GM18520 (cell line): ENCODE results near the gene TNS3.

Experiments used
- ATAC-seq: cut with Tn5 transposase; IDR thresholded peaks from one replicate; pipeline ENCODE4 v1.9.1; 2021; ENCODE audit not compliant: unreplicated experiment

TNS3 gene

DNA sequence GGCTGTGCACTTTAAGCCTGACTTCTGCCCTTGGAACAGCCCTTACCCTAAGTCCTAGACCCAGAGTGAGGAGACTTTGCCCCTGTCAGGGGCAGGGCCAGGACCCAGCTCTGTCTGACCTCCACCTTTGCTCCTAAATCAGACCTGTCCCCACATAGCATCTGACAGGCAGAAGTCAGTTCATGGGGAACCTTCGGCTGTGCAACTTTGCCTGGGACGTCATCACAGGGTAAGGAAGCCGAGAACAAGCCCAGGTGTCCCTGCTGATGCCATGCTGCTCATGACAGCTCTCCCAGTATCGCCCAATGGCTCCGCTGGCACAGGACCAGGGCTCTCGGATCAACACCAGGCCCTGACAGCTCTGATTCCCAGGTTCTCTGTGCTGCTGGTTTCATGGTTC lies 55.4 kb downstream of the TNS3 start:
- ATAC-seq: no peak

DNA sequence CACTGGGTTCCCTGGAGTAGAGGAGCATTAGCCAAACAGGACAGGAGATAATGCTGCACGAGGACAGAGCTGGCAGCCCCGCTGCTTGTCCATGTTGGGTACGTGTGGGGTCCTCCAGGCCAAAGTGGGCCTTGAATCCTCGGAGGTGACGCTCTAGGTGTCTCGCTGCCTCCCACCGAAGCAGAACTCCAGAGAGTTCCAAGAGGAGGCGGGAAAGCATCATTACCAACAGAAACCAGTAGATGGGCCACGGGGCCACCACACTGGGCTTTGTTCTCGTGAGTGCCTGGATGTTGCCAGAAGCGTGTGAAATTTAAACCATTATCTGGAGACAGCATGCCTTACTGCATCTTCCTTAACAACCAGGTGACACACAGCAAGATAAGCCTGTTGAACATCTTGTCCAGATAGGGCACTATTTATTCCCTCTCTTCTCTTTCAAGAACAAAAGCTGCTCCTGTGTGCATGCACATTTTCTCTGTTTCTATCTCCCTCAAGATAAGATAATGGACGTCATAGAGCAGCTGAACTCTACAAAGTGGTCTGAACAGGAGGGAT lies 56.8 kb downstream of the TNS3 start:
- ATAC-seq: no peak

DNA sequence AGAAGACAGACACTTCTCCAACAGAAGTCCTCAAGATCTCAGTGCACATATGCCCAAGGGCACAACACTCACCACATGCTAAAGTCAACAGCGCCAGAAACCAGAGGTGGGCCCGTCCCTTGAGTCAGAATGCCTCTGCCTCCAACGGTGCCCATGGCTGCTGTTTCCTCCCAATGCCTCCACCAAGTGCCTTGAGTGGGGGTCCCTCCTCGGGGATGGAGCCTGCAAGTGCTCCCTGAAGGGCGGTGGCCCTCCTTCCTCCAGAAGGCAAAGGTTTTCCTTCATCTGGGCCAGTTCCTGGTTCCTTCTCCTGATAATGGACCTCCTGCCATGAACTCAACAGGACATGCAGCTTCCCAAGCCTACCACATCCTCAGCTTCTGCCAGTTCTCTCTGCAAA lies 58.5 kb downstream of the TNS3 start:
- ATAC-seq: no peak

DNA sequence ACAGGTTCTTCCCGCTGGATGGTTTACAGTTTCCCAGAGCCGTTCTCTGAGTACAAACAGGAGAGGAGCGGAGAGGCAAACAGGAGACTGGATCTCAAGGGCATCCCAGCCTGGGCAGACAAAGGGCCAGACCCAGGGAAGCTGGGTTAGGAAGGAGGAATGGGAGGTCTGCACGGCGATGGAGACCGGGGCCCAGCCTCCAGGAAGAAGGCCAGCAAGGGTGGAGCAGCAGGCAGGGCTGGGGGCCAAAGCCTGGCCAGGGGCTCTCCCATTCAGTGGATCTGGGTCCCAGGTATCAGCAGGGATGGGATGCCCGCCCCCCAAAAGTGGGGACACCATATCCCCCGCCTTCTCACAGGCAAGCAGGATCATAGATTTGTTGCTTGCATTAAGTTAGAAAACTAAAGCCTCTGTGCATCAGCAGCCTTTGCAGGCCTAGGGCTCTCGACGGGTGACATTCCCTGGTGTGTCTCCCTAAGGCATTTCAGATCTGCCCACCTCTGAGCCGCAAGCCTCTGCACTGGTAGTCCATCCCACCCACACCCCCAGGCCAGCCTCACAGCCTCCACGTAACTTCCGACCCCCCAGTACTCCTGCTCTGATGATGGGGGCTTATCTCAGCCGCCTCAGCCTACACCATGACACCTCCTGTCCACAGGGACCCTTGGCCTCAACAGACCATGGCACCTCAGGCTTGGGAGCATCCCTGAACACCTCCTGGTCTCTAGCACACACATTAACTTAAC lies 59.9 kb downstream of the TNS3 start:
- no peak for ATAC-seq

DNA sequence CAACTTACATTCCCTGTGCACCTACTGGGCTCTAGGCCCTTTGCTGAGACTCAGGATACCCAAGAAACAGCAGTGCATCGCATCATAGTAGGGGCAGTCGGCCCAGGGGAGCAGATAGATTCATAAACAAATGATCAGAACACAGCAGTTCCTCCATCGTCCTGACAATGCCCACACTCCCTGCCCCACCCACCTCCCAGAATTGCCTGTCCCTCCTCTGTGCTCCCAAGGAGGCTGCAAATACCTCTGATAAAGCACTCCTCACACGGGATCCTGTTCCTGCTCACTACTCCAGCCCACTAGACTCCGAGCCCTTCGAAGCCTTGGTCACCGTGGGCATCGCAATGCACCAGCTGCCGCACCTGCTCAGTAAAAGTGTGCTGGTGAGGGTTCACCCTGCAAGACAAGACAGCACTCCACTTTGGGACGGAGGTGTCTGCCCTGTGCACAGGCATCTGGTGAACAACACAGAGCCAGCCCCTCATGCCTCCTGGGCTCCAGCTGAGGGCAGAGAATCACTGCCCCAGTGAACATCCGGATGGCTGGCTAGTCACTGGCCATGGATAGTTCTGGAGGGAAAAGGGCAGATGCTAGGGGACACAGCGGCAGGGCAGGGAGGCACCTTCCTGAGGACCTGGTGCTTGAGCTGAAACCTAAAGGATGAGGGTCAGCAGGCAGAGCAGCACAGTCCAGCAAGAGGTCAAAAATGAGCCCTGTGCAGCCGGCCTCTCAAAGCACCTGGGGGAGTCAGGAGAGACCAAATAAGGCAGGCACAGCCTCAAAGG lies 60.7 kb downstream of the TNS3 start:
- no peak for ATAC-seq

DNA sequence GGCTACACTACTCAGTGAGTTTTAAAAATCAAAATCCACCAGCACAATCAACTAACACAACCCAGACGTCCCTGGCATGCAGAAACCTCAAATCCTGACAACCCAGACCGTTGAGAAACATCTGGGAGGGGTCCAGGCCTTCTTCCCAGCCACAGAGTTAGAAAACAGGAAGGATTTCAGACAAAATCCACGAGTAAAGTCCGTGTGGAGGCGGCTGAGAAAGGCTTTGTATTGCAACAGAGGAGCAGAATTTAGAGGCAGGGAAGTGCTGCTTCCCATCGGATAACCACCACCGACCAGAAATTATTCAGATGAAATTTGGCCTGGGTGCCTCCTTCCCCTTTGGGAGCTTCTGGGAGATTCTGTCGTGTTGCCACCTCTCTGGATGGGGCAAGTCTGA lies 61.5 kb downstream of the TNS3 start:
- no peak for ATAC-seq

DNA sequence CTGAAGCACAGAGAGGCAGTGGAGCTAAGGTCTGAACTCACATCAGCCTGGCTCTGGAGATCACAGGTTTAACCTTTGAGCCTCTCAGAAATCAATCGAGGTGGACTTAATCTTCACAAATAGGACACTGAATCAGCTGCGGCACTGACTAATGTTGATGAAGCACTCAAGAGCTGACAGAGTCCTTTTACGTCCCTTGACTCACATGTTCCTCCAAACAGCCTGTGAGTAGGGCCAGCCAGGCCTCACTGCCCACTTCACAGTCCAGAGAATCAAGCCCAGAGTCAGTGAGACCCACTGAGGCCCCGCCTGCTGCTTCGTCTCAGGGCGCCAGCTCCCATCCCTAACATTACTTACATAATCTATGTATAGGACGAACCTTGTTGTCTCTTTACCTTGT lies 63.1 kb downstream of the TNS3 start:
- ATAC-seq: no peak

DNA sequence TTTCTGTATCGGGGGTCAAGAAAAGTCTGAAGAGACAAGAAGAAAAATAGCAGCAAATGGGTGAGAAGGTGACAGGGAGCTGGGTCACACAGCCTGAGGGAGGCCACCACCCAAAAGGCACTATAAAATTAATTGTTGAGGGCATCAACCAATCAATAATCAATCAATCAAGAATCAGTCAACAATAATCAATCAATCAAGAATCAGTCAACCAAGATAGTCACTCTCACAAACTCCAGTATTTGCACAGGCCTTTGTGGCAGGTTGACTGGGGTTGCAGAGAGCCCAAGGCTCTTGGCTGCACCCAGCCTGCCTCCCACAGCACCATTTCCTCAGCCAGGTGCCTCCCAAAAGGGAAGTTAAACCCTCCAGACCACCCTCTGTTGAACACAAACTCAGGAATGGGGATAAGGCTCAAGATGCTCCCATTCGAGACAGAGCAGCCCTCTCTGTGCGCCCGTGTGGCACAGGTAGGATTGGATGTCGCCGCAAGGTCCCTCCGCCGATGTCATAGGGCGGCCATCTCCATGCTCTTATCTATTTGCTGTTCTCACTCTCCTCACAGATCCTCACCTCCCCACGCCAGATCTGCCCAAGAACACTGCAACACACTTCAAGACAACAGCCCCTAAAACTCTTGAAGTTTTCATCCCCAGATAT lies 64.0 kb downstream of the TNS3 start:
- no peak for ATAC-seq

DNA sequence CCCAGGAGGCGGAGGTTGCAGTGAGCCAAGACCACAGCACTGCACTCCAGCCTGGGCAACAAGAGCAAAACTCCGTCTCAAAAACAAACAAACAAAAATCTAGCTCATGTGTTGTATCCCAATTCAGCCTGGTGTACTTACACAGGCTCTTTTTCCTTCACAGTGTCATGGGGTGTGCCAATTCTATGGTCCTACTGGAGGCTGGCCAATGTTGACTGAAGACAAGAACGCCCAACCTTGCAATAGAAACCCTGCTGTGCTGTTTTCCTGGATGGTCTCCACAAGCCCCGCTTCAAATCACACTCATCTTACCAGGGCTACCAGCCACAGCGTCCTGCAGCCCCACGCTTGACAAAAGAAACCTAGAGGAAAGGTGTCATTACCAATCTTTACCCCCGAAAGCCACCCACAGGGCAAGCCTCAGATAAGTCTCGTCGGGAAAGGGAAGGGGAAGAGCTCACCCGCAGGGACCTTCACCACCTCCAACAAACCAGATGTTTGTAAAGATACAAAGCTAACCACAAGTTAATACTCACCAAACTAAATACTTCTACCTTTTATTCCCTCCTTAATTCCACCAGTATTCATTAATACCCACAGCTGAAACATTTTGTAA lies 64.8 kb downstream of the TNS3 start:
- no peak for ATAC-seq

DNA sequence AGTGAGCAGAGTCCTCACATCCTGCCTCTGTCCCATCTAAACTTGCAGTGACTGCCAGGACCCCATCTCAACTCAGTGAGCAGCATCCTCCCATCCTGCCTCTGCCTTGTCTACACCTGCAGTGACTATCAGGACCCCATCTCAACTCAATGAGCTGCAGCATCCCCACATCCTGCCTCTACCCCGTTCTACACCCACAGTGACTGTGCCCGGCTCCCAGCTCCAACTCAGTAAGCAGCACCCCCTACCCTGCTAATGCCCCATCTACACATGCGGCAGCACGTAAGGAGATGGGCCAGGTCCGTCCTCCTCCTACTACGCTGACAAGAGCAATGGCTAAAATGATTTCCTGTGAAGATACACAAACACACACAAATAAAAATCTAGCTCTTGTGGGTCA lies 65.5 kb downstream of the TNS3 start:
- no peak for ATAC-seq

DNA sequence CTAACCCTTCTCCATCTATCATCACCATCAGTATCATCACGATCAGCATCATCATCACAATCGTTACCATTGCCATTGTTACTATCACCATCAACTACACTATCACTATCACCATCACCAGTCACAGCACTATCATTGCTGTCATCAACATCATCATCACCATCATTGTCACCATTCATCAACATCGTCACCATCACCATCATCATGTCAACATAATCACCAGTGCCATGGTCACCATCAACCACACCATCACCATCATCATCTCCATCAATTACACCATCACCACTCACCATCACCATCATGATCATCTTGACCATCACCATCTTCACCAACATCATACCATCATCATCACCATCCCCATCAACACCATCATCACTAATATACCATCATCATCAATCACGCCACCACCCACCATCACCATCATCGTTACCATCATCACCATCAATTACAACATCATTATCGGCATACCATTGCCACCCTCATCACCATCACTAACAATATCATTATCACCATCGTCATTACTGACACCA lies 66.5 kb downstream of the TNS3 start:
- ATAC-seq: no peak

DNA sequence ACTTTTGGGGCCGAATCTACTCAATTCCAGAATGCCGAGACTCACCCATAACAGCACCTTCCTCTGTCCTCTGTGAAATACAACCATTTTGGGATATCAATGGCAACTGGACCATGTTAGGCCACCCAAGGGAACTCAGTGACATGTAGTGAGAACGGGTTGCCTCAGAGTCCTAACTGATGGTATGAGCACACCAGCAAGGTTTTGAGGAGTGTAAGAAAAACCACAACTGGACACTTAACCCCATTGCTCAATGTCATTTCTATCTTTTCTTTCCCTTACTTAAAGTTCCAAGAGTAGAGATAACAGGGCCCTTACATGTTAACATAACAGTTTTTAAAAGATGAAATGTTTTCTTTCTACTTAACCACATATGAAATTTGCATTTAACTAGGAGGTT lies 67.1 kb downstream of the TNS3 start:
- ATAC-seq: no peak

DNA sequence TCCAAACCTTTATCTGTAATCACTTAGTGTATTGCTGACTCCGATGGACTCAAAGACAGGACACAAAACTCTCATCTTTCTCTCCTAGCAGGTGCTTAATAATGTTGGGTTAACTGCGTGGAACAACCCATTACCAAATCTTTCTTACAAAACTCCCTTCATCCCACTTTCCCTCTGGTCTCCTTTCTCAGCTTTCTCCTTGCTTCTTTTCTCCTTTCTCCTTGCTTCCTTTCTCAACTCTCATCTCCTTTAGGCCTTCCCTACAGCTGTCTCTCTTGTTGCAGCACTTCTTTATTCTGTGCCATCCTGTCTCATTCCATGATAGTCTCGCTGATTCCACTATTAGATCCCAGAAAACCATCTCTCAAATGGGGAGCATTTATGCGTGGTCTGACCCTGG lies 67.5 kb downstream of the TNS3 start:
- ATAC-seq: no peak

DNA sequence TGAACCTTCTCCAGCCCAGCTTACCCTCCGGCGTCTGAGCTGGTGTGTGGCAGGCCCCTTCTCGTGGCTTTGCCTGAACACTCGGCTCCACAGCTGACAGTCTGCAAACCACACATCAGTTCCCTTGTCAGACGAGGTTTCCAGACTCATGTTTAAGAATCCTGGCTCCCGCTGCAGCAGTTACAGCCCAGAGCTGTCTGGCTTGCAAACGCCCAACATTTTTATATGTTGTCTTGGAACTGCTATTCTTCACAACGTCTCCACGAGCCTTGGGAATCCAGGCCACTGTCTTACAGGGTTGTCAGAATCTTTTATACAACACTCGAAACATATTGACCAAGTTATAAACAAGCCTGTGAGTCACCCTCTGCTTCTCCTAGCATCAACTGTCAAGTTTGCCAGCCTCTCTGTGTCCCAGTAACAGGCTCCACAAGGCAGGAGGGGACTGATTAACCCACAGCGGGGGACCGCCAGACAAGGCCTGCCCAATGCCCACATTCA lies 68.1 kb downstream of the TNS3 start:
- ATAC-seq: no peak

DNA sequence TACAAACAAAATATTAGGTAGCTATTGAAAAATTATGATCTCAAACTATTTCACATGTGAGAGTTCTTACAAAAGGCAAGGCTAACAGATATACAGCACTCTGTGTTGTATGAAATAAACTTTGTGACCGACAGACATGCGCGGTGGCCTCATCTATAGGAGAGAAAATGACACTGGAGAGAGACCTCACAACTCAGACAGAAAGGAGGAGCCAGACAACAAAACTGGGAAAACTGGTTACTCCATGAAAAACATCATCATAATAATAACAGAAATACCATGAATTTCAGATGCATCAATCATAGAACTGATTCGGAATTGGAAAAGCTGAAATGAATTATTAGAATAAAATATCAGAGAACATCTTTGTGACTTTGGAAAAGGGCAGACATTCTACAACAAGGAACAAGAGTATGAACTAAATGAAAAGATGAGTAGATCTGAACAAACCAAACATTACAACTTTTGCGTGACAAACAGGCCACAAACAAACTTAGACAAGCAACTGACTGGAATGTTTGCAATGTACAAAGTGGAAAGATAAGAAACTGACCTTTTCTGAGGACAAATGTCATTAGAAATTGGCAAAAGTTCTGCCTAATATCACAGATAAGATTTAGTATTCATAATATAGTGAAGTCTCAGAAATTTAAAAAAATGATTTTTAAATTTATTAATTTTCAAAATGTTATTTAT lies 69.3 kb downstream of the TNS3 start:
- ATAC-seq: no peak

DNA sequence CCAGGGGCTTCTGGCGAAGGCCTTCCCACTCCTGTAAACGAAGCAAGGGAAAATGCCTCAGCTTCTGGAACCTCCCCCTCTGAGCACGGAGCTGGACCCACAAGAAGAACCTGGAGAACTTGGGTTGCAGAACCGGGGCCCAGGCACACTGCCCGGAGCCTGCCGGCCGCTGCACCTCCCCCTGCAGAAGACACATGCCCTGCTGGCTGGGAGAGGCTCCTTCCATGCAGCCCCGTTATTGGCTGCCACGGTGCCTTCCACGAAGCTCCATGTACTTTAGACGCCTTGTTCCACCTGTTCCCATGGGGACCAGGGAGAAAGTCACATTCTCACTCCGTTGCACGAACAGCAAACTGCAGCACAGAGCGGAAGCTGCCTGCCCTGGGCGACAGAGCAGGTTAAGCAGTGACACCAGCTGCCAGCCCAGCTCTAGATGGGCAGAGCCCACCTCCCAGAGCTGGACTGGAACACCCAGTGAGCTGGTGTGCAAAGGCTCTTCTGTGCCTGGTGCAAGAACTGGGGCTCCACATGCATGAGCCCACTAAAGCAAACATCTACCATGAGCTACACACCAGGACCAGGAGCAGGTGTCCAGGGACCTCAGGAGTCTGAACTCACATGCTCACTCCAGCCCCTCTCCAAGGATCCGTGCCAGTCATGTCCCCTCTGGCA lies 70.1 kb downstream of the TNS3 start:
- no peak for ATAC-seq

DNA sequence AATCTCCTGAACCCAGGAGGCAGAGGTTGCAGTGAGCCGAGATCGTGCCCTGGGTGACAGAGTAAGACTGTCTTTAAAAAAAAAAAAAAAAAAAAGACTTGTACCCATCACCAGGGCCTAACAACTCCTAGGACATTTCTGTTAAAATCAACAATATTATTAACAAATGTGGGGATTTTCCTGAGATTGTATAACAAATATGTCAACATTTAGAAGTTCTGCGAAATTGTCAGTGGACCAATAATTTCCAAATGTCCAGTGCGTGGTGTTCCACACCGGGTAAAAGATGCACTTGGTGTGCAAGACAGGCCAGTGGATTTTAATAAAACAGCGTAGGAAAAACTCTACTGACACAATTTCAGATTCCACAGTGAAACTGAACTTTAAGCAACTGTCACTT lies 71.1 kb downstream of the TNS3 start:
- ATAC-seq: no peak

DNA sequence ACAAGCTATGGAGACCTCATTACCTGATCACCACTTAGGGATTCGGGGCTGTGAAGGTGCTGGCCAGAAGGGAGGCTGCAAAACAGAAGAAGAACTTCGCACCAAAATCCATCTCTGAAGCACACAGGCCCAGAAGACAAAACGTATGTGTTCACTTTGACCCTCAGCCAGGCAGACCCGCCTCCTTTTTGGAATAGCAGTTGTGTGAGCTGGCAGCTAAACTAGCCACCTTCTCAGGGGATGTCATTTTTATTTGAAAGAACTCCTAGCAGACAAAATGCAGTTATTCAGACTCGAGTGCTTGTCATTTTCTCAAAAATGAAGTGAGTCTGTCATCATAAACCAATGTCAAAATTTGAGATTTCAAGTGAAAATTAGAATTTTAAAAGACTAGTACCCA lies 71.7 kb downstream of the TNS3 start:
- ATAC-seq: no peak

DNA sequence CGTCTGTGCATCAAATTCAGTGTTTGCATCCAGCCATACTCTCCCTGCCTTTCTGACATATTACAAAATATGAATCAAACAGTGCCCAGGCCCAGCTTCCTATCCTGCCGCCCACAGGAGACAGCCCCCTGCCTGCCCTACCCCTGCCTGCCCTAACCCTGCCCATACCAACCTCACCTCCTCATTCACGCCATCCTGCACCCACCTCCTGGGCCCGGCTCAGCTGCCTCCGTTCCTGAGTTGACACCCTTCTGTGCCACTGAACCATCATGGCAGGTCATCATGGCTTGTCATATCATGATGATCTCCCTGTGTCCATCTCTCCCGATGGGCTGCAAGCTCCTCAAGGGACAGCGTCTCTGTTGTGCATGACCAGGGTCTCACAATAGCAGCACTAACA lies 72.3 kb downstream of the TNS3 start:
- no peak for ATAC-seq
